ENCODE results near the gene PTPRCAP. TPM values are rescaled to one million over a fixed set of nuclear protein-coding genes. Genes with fewer than 3 reads are reported as not detected.
A peak's percentile ranks its signal among the peaks of the same experiment; 100 is the strongest.

PTPRCAP gene
- total and polyA plus RNA-seq, 10 of the 15 experiments (the other 5 are each of a cell fraction or from before 2014, with no cell fraction given) = 4.7 to 266 (median 125) TPM

- in situ Hi-C loops (cut with MboI) = no loop called here
- ATAC-seq = no peak
Measured at GRCh38 chr11:67440229-67441097, 3.0 kb upstream of the PTPRCAP start.

More at GRCh38 chr11:67440229-67441097, 3.0 kb upstream of the PTPRCAP start:
- no peaks in the 10 kb centered on the region for H3K27me3 ChIP-seq (replicated peaks in 1 of 2; ENCODE audit: control insufficient read depth in 2 of 2, insufficient read depth in 2 of 2, low read length in 1 of 2)
- no peak overlapping the region for H2AFZ ChIP-seq (ENCODE audit: control insufficient read depth, low read depth, low read length)
- WGBS (ENCODE audit: insufficient coverage, insufficient replicate concordance, low lambda C conversion rate, missing lambda C conversion rate) = 68% methylated on average over 17 of the region's 17 CpGs
- intact Hi-C loops (cut with micrococcal nuclease; ENCODE audit: unreplicated experiment) = no loop called here
- BruUV-seq (replicated peaks) = no TSS peak
- peak overlapping the region; percentile 44; the same call in 1 of the 2 replicates for H3K4me2 ChIP-seq (ENCODE audit: control insufficient read depth, insufficient read depth)
- DNase-seq (ENCODE audit: low read depth, low spot score) = no peak
- TF ChIP-seq BHLHE40 (IDR thresholded peaks at IDR 0.05; ENCODE audit: borderline replicate concordance in 1 of 2, low read depth in 2 of 2, low read length in 1 of 2) (no peak), EZH2 (IDR thresholded peaks at IDR 0.05; ENCODE audit: borderline replicate concordance, control insufficient read depth, low read depth, low read length) (no peak), IRF3 (IDR thresholded peaks at IDR 0.05) (no peak), ZBTB11 (CRISPR knock-in tag; IDR thresholded peaks at IDR 0.05) (no peak), SPI1 (IDR thresholded peaks at IDR 0.05; ENCODE audit: borderline replicate concordance, insufficient read depth, low read depth, low read length) (no peak), ATF7 (IDR thresholded peaks at IDR 0.05; ENCODE audit: low read depth) (no peak), ESRRA (IDR thresholded peaks at IDR 0.05; ENCODE audit: low read length) (no peak), TCF7 (IDR thresholded peaks at IDR 0.05; ENCODE audit: borderline replicate concordance) (no peak), SIN3A (IDR thresholded peaks at IDR 0.05; ENCODE audit: low read depth, low read length) (no peak), ZNF274 (IDR thresholded peaks at IDR 0.05; ENCODE audit: insufficient read depth, insufficient read length) (no peak)
- H3K9me3 ChIP-seq (replicated peaks; ENCODE audit: control insufficient read depth, insufficient read depth, low read length) = no peaks in the 10 kb centered on the region
- peak overlapping the region; percentile 26; the same call in 1 of the 2 replicates for H3K4me3 ChIP-seq
- no peak overlapping the region for H3K27ac ChIP-seq (ENCODE audit: control insufficient read depth, insufficient read depth)
- ChIA-PET SMC1A (ENCODE audit: uncharacterized antibody, unreplicated experiment) (interaction anchor here (1.5 kb wide), 1 partner anchor 20 kb away, joined by 5 read pairs; no protein-coding TSS in a partner anchor), POLR2A (interaction anchor here (1.0 to 1.6 kb wide), 4 partner anchors 11 to 44 kb away, joined by 3 to 5 read pairs (median 4); partner anchors contain the start of gene PPP1CA), RAD21 (ENCODE audit: unreplicated experiment) (interaction anchor here (0.6 to 7.2 kb wide), 5 partner anchors 24 to 87 kb away, joined by 3 to 112 read pairs (median 32); partner anchors contain the start of genes AIP, POLD4, PPP1CA and TBC1D10C), CTCF (interaction anchor here (0.6 to 1.1 kb wide), 3 partner anchors 37 to 66 kb away, joined by 3 read pairs; partner anchors contain the start of gene TBC1D10C)
- no peaks in the 10 kb centered on the region for H4K20me1 ChIP-seq (ENCODE audit: control insufficient read depth, insufficient read depth)
- H3K9ac ChIP-seq (ENCODE audit: control insufficient read depth, insufficient read depth, low read length) = no peak overlapping the region
- H3K79me2 ChIP-seq (ENCODE audit: control insufficient read depth, insufficient read depth, low read length) = peaks cover 42% of the 10 kb centered on the region
- FAIRE-seq = no peak
- H3K4me1 ChIP-seq (ENCODE audit: control insufficient read depth, insufficient read depth, low read length) = peaks cover 30% of the 10 kb centered on the region
- H3K36me3 ChIP-seq (ENCODE audit: control insufficient read depth in 2 of 2, insufficient read depth in 2 of 2, low read length in 1 of 2) = peaks cover 0 to 8% of the 10 kb centered on the region in 2 experiments; a peak in 2 of 4 replicates

Data from GM12878 (cell line).